GM18517 (cell line): ENCODE data around the gene EIF4E1B.

ENCODE experiments used
- ATAC-seq: cut with Tn5 transposase; IDR thresholded peaks from one replicate; pipeline ENCODE4 v1.9.1; 2021; ENCODE audit warnings: mild to moderate bottlenecking, moderate library complexity; ENCODE audit not compliant: unreplicated experiment

EIF4E1B gene

DNA sequence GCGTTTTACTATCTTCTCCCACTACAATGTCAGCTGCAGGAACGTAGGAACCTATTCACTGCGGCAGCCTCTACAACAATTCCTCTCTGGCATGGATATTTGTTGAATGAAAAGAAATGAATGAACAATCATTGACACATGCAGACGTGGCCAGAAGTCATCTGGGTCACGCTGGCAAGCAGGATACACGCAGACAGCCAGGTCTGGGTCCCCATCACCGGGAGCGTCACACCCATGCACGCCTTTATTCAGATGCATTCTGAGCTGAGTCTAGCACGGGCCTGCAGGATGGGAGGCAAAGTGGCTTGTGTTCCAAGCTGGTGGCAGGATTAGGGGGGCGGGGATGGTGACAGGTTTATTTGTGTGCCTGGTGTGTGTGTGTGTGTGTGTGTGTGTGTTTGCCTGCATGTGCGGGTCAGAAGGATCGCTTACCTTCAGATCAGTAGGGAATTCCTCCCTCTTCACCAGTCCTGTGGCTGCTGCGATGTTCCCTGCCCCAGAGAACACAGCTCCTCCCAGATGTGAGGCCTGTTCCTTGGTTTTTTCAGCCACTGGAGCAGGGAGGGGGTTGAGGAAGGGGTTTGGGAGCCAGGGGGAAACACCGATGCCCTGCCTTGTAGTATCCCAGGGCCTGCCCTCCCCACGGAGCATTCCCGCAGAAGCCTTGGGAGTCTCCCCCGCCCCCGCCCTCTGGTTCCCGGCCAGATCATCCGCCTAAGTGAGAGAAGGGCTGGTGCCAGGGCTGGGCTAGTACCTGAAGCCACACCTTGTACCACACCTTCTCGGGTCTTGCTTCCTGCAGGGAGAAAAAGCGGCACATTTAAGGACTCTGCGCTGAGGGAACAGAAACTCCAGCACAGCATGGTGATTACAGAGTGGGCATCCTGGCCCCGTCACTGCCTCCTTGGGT is 4.3 kb upstream of the EIF4E1B start:
- no peak for ATAC-seq

DNA sequence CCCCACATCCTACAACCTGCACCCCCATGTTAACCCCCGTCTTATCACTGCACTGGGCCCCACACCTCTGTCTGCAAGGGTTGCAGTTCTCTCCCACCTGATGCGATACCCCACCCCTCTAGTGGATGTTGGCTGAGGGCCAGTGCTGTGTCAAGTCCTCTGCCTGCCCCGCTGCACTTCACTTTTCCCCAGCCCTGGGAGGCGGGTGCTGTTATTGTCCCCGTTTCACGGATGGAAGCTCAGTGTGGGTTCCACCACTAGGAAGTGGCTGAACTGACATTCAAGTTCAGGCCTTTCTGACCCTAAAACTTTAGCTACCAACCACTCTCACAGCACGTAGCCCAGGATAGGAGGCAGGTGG is 3.6 kb upstream of the EIF4E1B start:
- no peak for ATAC-seq

DNA sequence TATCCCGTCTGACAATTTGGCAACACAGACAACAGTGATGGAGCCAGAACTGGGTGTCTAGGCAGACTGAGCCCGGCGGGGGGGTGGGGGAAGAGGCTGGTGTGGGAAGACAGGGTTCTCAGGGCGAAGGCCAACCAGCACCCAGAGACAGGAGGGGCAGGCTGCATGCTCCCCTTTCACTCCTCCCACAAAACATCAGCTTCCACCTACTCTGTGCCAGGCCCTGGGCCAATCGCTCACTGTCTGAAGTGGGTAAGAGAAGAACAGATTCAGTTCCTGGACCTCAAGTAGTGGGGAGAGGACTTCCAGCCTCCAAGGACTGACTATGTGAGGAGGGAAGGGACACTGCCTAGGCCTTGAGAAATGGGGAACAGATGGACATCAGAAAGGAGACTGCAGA is 2.9 kb upstream of the EIF4E1B start:
- ATAC-seq = no peak

DNA sequence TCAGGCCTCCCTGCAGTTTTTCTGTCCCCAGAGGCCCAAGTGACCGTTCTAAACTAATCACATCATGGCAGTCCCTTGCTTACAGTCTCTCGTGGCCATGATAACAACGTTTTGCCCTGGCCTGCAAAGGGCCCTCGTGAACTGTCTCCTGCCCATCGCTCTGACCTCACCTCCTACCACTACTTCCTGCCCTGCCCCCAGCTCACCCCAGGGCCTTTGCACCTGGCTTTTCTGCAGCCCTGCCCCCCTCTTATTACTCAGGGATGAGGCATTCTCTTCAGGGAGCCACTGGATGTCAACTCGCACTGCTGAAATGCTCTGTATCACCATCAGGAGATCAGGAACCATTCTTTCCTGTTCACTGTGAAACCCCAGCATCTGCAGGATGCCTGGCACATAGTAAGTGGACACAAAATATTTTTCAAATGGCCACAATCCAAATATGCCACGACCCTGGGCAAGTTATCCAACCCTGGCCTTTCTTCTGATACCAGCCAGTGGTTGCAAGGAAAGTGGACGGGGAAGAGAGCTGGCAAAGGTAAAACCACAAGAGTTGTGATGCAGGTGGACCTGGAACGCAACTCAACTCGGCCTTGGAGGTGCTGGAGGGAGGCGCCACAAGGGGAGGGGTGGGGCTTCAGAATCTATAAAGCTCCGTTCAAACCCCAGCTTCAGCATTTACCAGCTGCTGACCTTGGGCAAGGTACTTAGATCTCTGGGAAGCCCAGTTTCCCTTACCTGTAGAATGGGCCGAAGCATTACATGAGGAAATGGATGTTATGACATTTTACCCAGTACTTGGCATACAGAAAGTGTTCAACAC is 1.9 kb upstream of the EIF4E1B start:
- ATAC-seq = no peak

DNA sequence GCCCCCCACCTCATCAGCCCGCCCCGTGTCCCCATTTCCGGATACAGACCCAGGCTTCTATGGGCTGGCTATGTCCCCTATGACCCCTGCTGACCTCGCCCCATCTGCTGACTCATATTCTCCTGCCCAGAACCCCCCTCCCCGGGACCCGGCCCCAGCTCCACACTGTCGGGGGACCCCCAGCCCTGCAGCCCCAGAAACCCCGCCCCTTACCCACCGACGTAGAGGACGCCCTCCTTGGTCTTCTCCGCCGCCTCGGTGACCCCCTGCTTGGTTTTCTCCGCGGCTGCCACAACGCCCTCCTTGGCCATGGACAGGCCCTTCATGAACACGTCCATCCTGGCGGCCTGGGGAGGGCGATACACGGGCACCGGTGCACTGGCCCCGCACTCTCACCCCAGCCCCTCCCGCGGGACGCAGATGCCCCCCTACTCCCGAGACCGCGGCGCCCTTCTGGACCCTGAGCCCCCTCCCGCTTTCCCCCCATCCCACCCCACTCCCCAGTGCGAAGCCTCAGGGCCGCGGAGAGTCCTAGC is 1.1 kb upstream of the EIF4E1B start:
- no peak for ATAC-seq

DNA sequence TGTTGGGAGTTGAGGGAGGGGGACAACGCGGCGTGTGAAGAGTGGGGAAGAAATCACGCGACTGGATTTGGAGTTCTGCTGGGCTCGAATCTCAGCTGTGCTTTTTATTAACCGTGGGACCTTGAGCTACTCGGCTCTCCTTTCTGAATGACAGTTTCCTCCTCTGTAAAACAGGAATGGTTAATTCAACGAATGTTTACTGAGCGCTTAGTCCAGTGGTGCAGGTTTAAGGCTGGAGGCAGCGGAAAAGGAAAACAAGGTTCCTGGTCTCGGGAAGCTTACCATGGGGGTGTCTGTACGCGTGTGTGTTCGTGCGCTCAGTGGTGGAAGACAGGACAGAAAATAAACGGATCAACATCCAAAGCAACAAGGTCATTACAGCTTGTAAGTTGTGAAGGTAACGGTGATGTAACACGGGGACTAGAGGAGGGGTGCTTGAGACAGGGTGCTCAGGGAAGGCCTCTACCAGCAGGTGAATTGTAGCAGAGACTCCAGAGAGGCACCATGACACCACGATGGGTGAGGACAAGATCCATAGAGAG is 277 bp downstream of the EIF4E1B start:
- ATAC-seq = no peak

DNA sequence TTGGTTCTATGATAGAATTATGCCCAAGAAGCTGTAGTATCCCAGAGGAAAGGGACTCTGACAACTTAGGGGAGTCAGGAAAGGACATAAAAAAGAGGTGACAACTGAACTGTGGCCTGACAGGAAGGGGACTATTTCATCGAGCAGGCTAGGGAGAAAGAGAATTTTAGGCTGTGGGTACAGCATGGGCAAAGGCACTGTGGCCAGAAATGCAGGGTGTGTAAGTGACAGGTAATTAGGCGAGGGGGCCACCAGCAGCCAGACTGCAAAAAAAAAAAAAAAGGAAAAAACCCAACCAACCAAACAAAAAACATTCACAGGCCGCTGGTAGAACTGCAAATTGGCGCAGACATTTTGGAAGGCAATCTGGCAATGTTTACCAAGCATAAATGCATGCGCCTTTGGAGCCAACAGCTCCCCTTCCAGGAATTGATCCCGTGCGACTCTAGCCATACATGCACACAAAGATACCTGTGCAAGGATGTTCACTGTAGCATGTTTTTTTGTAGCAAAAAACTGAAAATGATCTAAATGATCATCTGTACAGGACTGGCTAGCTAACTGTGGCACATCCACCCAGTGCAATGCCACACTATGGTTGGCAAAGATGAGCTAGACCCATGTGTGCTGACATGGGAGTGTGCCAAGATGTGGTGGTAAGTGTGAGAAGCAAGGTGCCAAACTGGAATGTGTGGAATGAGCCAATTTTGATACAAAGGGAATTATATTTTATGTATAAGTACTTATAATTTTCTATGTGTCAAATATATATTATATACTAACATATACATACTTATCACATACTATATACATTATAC is 1.1 kb downstream of the EIF4E1B start:
- no peak for ATAC-seq

DNA sequence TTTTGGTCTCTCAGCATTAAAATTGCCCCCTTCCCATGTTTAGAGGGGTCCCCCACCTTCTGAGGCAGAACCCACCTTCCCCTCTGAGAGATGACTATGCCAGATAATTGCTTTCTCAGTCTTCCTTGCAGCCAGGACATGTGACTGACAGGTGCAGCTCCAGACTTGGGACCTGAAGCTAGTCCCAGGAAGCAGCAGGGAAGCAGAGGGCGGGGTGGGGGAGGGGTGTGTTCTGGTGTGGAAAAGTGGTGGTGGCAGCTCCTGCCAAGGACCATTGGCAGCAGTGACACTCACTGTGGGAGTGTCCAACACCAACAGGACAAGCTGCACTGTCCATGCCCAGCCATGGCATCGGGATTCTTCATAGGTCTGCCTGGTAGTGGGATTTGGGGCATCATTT is 2.3 kb downstream of the EIF4E1B start:
- no peak for ATAC-seq

DNA sequence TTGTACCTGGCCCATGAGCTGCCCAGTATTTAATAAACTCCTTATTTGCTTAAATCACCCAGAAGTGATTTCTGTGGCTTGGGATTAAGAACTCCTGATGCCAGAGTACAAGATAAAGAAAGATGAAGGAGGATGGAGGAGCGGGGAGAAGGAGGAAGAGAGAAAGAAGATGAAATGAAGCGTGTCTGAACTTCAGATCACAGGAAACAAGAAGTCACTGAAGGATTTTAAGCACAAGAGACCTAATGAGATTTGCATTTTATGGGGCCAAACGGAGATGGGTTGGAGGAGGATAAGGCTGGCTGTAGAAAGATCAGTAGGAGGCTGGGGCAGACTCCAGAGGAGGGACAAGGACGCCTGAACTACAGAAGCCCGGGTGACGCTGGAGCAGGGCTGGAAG is 3.1 kb downstream of the EIF4E1B start:
- ATAC-seq = no peak

DNA sequence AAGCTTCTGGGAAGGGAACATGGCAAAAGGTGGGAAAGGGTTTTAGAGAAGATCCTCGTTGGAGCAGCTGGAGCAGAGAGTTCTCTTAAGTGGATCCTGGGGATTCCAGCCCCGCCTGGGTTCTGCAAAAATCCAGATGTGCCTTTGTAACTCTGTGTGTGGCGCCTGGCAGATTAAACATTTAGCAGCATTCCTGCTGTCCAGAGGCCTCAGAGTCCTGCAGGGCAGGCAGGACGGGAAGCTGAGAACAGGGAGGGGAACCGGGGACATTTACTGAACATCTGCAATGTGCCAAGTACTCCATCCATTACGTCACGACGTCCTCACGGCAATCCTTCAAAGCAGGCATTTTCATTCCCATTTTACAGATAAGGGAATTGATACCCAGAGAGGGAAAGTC is 6.0 kb downstream of the EIF4E1B start:
- ATAC-seq = no peak

DNA sequence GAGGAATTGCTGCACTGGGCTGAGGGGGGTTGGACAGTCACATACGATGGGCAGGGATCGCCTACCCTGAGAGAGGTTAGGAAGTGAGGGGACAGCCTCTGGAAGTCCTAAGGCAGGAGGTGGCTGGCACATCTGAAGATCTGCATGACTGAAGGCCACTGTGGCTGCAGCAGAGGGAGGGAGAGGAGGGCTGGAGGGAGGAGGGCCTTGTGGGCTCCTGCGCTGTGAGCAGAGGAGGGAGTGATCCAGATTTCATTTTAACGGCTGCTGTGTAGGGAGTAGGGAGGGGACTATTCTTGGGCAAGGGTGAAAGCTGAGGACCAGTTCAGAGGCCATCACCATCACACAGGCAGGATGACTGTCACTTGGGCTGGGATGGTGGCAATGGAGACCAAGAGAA is 7.1 kb downstream of the EIF4E1B start:
- ATAC-seq = no peak

DNA sequence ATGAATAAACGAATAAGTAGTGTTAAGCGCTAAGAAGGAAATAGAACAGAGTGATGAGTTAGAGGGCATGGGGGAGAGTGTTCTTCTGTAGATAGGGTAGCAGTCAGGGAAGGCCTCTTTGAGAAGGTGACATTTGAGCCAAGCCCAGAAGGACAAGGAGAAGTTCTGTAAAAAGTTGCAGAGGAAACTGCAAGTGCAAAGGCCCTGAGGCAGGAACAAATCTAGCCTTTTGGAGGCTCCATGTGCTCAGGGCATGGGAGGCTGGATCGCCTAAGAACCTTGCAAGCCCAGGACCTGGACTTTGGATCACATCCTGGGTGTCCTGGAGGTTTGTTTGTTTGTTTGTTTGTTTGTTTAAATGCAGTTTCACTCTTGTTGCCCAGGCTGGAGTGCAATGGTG is 8.0 kb downstream of the EIF4E1B start:
- ATAC-seq = no peak

DNA sequence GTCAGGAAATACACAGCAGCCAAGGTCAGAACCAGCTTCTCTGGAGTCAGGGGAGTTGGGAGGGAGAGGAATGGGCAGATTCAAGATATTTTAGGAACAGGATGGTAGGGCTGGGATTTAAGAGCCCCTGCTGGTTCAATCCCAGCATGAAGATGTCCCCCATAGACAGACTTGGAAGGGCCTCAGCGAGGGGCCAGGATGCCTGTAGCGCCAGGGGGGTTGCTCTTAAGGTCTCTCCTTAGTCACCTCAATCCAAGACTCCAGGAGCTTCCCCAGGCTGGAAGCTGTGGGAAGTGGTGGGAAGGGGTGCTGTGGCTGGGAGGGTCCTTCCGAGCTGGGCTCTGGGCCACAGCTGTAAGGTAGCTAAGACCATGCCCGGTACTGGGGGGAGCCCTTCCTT is 8.7 kb downstream of the EIF4E1B start:
- ATAC-seq = no peak

DNA sequence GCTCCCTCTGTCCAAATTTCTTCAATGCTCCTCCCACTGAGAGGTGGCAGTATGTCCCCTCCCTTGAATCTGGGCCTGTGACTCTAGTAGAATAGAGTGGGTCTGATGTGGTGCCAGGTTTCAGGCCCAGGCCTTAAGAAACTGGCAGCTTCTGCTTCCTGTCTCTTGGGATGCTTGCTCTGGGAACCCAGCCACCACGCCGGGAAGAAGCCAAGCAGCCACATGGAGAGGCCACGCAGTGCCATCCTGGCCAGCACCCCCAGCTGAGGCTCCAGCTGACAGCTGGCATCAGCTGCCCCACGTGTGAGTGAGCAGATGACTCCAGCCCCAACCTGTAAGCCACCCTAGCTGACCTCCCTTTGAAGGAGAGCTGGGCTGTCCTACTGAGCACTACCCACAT is 9.5 kb downstream of the EIF4E1B start:
- ATAC-seq = no peak

DNA sequence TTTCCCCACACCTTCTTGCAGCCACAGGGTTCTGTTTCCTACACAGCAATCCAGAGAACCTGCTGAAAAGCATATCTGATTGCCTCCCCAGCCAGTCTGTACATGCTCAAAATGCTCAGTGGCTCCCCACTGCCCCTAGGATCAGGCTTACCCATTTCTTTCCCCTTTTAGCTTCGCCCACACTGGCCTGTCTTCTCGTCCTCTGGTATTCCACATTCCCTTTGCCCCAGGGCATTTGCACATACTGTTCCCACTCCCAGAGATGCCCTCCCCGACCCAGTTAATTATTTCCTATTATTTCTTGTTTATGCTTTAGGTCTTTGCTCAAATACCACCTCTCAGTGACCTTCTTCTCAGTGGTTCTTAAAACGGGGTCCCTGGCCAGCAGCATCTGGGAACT is 10.1 kb downstream of the EIF4E1B start:
- ATAC-seq = no peak

DNA sequence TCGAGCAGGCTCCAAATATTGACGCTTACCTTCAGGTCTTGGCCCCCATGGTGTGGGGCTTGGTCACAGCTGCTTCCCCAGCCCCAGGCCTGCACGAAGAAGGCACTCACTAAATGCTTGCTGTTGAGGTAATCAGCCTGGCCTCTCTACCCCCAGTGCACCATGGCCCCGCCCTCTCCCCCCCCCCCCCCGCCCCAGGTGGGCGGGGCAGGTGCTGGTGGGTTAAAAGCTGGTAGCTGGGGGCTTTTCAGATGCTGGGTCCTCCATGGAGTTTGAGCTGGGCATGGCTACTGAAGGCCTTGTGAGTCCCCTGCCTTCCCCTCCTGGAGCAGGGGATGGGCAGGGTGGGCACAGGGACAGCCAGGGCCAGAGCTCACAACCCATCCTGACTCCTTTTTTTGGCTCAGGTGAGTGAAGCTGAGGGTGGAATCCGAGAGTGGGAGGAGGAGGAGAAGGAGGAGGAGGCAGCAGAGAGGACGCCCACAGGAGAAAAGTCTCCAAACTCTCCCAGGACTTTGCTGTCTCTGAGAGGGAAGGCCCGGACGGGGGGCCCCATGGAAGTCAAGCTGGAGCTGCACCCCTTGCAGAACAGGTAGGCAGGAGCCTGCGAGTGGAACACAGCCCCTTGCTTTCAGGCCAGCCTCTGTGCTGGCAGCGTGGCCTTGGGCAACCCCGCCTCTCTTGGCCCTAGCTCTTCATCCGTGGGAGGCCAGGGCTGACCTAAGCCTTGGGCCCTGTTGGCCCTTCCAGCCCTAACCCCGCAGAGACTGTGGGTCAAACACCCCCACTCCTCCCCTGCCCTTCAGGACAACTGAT is 12.4 kb downstream of the EIF4E1B start:
- ATAC-seq = no peak

DNA sequence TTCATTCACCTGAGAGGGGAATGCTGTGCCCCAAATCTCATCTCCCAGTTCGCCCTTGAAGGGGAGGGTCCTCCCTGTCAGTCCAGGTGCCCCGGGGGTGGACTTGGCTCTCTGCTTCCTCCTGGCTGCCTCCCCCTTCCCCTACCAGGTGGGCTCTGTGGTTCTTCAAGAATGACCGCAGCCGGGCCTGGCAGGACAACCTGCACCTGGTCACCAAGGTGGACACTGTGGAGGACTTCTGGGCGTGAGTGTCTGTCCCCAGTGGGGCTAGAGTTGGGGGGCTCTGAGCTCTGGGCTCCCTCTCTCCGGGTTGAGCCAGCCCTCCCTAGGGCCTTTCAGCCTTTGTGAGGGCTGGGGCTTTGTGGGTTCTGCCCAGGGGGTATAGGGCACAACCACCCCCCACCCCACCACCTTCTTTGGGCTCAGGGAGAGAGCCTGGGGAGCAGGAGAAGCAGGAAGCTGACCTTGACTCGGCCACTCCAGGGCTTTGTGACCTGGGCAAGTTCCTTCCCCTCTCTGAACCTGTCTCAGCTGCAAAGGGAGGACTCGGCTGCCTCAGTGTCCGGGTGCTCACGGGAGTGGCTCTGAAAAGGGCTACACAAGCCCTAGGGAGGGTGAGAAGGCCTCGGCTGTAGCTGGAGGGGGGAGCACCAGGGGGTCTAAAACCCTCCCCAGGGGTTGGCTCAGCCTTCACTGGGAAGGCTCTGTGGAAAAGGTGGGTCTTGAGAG is 13.2 kb downstream of the EIF4E1B start:
- no peak for ATAC-seq

DNA sequence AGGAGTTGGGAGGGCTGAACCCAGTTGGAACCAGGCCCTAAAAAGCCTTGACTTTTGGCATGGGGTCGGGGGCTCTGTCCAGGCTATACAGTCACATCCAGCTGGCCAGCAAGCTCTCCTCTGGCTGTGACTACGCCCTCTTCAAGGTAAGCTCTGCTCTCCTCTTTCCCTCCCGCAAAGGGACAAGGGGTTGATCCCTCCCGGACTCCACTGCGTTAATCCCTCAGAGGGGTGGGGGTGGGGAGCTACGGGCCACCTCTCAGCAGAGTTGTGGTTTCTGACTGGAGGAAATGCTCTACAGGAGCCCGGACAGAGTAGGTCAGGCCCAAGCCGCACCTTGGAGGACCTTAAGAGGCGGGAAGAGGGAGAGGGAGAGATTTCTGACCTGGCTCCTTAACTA is 13.8 kb downstream of the EIF4E1B start:
- no peak for ATAC-seq
